GM13977 (cell line): ENCODE results near the gene UBR1.
"Not testable (repeated sequence)": the region's sequence is repeated elsewhere in the genome, so short reads cannot be mapped to it uniquely, and the experiment has no call there.

Experiments used
- DNase-seq: peaks from one replicate; pipeline ENCODE4 v3.0.0; 2012; ENCODE audit warnings: low spot score
- in situ Hi-C: fragments of 300-500 bp; cut with MboI; formaldehyde crosslinking; loops from one replicate; pipeline ENCODE4 v1.12.0; 2022; ENCODE audit warnings: low sequenced_read_pairs, low pct_unique_long_range_greater_than_20kb, mixed read lengths, inconsistent platforms; ENCODE audit not compliant: unreplicated experiment
- TF ChIP-seq, protein P1 (sequence below): IDR thresholded peaks from 2 replicates; pipeline ENCODE4 v1.5.1; 2012; ENCODE audit warnings: mild to moderate bottlenecking, control low read depth; ENCODE audit not compliant: insufficient read depth; ENCODE audit errors: extremely low read depth, missing control alignments

UBR1 gene

GRCh38 chr15:43007551-43007950 is 98.3 kb downstream of the UBR1 start:
- DNase-seq: no peak
- TF ChIP-seq, protein P1, sequence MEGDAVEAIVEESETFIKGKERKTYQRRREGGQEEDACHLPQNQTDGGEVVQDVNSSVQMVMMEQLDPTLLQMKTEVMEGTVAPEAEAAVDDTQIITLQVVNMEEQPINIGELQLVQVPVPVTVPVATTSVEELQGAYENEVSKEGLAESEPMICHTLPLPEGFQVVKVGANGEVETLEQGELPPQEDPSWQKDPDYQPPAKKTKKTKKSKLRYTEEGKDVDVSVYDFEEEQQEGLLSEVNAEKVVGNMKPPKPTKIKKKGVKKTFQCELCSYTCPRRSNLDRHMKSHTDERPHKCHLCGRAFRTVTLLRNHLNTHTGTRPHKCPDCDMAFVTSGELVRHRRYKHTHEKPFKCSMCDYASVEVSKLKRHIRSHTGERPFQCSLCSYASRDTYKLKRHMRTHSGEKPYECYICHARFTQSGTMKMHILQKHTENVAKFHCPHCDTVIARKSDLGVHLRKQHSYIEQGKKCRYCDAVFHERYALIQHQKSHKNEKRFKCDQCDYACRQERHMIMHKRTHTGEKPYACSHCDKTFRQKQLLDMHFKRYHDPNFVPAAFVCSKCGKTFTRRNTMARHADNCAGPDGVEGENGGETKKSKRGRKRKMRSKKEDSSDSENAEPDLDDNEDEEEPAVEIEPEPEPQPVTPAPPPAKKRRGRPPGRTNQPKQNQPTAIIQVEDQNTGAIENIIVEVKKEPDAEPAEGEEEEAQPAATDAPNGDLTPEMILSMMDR: no peak
- in situ Hi-C loops: no loop called here

- no peak for DNase-seq
- in situ Hi-C loops: no loop called here
- TF ChIP-seq, protein P1: no peak
Measured at GRCh38 chr15:43006991-43007390, 98.8 kb downstream of the UBR1 start.

GRCh38 chr15:43004886-43005595 is 100.8 kb downstream of the UBR1 start:
- in situ Hi-C loops, DNase-seq: not testable (repeated sequence)

DNA sequence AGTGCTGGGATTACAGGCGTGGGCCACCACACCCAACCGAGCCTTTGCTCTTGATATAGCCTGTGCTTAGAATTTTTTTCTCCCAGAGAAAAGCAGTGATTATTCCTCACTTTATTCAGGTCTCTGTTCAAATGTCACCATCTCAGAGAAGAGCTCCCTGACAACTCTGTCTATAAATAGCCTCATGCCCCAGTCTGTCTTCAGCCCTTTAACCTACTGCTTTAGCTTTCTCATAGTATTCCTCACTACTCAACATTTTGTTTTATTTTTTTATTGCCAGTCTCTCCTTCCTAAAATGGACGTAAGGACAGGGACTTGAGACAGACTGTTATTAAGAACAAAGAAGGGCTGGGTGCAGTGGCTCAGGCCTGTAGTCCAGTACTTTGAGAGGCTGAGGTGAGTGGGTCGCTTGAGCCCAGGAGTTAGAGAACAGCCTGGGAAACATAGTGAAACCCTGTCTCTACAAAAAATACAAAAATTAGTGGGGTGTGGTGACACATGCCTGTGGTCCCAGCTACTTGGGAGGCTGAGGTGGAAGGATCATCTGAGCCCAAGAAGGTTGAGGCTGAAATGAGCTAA is 106.5 kb downstream of the UBR1 start:
- DNase-seq: no peak
- TF ChIP-seq, protein P1: no peak
- in situ Hi-C loops: no loop called here

- in situ Hi-C loops: no loop called here
- no peak for DNase-seq
- TF ChIP-seq, protein P1: no peak
Measured at GRCh38 chr15:42996871-42997270, 109.0 kb downstream of the UBR1 start.

- TF ChIP-seq, protein P1: no peak
- in situ Hi-C loops: no loop called here
- DNase-seq: no peak
Measured at GRCh38 chr15:42994546-42994945, 111.3 kb downstream of the UBR1 start.

- DNase-seq: no peak
- TF ChIP-seq, protein P1: no peak
- in situ Hi-C loops: no loop called here
Measured at GRCh38 chr15:42992626-42993025, 113.2 kb downstream of the UBR1 start.
